Measurements from ENCODE around the gene HOXC12. TPM values are rescaled to one million over a fixed set of nuclear protein-coding genes. Genes with fewer than 3 reads are reported as not detected.

The HOXC12 gene
- total and polyA plus RNA-seq, 4 donors = not detected

DNA sequence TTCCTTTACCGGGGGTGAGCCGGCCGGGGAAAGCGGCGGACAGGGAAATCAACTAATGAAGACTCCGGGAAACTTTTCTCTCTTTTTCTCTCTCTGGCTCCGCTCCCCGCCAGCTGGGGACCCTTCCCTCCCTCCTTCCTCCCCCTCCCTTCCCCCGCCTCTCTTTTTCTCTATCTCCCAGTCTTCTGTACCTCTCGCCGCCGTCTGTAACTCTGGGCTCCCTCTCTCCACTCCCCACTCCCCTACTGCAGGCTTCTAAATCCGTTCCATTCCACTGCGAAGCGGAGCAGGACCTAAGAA, 11.3 kb downstream of the HOXC12 start:
- H3K9me3 ChIP-seq (ENCODE audit: control insufficient read depth in 4 of 4, low read length in 3 of 4) = peaks cover 0 to 3% (median 0%) of the 10 kb centered on the region in 4 donors
- peaks cover 0 to 65% (median 45%) of the 10 kb centered on the region in 4 donors for H3K27me3 ChIP-seq (ENCODE audit: control insufficient read depth in 4 of 4, insufficient read depth in 4 of 4, low read length in 3 of 4)
- 6% methylated on average over 15 of the region's 15 CpGs for WGBS
- no peak overlapping the region for H3K27ac ChIP-seq (ENCODE audit: low read depth in 1 of 2, low read length in 2 of 2)
- peaks cover 0 to 7% (median 4%) of the 10 kb centered on the region in 4 donors for H3K4me1 ChIP-seq (ENCODE audit: control insufficient read depth in 4 of 4, insufficient read depth in 4 of 4, low read length in 3 of 4)
- TF ChIP-seq HNF4G (IDR thresholded peaks at IDR 0.05) (no peak), FOXA2 (IDR thresholded peaks at IDR 0.05) (no peak), JUND (IDR thresholded peaks at IDR 0.05) (no peak), RXRA (IDR thresholded peaks at IDR 0.05) (no peak), FOXA1 (IDR thresholded peaks at IDR 0.05) (no peak), EGR1 (IDR thresholded peaks at IDR 0.05; ENCODE audit: low read depth in 2 of 2) (no peak), YY1 (IDR thresholded peaks at IDR 0.05) (no peak), SP1 (IDR thresholded peaks at IDR 0.05) (no peak), TAF1 (conservative IDR thresholded peaks at IDR 0.05) (no peak), GABPA (IDR thresholded peaks at IDR 0.05 in 1 of 2, conservative IDR thresholded peaks at IDR 0.05 in 1 of 2) (no peak), HNF4A (conservative IDR thresholded peaks at IDR 0.05) (no peak), RAD21 (IDR thresholded peaks at IDR 0.05) (no peak), NR2F2 (IDR thresholded peaks at IDR 0.05) (no peak)
- TF ChIP-seq, protein P1, sequence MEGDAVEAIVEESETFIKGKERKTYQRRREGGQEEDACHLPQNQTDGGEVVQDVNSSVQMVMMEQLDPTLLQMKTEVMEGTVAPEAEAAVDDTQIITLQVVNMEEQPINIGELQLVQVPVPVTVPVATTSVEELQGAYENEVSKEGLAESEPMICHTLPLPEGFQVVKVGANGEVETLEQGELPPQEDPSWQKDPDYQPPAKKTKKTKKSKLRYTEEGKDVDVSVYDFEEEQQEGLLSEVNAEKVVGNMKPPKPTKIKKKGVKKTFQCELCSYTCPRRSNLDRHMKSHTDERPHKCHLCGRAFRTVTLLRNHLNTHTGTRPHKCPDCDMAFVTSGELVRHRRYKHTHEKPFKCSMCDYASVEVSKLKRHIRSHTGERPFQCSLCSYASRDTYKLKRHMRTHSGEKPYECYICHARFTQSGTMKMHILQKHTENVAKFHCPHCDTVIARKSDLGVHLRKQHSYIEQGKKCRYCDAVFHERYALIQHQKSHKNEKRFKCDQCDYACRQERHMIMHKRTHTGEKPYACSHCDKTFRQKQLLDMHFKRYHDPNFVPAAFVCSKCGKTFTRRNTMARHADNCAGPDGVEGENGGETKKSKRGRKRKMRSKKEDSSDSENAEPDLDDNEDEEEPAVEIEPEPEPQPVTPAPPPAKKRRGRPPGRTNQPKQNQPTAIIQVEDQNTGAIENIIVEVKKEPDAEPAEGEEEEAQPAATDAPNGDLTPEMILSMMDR (IDR thresholded peaks at IDR 0.05; ENCODE audit: low read depth, low read length, missing input control) = no peak
- TF ChIP-seq, protein P2, sequence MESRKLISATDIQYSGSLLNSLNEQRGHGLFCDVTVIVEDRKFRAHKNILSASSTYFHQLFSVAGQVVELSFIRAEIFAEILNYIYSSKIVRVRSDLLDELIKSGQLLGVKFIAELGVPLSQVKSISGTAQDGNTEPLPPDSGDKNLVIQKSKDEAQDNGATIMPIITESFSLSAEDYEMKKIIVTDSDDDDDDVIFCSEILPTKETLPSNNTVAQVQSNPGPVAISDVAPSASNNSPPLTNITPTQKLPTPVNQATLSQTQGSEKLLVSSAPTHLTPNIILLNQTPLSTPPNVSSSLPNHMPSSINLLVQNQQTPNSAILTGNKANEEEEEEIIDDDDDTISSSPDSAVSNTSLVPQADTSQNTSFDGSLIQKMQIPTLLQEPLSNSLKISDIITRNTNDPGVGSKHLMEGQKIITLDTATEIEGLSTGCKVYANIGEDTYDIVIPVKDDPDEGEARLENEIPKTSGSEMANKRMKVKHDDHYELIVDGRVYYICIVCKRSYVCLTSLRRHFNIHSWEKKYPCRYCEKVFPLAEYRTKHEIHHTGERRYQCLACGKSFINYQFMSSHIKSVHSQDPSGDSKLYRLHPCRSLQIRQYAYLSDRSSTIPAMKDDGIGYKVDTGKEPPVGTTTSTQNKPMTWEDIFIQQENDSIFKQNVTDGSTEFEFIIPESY (IDR thresholded peaks at IDR 0.05) = no peak
- TF ChIP-seq, protein P3, sequence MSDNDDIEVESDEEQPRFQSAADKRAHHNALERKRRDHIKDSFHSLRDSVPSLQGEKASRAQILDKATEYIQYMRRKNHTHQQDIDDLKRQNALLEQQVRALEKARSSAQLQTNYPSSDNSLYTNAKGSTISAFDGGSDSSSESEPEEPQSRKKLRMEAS (IDR thresholded peaks at IDR 0.05) = no peak
- TF ChIP-seq, protein P4, sequence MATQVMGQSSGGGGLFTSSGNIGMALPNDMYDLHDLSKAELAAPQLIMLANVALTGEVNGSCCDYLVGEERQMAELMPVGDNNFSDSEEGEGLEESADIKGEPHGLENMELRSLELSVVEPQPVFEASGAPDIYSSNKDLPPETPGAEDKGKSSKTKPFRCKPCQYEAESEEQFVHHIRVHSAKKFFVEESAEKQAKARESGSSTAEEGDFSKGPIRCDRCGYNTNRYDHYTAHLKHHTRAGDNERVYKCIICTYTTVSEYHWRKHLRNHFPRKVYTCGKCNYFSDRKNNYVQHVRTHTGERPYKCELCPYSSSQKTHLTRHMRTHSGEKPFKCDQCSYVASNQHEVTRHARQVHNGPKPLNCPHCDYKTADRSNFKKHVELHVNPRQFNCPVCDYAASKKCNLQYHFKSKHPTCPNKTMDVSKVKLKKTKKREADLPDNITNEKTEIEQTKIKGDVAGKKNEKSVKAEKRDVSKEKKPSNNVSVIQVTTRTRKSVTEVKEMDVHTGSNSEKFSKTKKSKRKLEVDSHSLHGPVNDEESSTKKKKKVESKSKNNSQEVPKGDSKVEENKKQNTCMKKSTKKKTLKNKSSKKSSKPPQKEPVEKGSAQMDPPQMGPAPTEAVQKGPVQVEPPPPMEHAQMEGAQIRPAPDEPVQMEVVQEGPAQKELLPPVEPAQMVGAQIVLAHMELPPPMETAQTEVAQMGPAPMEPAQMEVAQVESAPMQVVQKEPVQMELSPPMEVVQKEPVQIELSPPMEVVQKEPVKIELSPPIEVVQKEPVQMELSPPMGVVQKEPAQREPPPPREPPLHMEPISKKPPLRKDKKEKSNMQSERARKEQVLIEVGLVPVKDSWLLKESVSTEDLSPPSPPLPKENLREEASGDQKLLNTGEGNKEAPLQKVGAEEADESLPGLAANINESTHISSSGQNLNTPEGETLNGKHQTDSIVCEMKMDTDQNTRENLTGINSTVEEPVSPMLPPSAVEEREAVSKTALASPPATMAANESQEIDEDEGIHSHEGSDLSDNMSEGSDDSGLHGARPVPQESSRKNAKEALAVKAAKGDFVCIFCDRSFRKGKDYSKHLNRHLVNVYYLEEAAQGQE (IDR thresholded peaks at IDR 0.05) = no peak
- TF ChIP-seq, protein P5, sequence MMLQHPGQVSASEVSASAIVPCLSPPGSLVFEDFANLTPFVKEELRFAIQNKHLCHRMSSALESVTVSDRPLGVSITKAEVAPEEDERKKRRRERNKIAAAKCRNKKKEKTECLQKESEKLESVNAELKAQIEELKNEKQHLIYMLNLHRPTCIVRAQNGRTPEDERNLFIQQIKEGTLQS (IDR thresholded peaks at IDR 0.05) = no peak
- no peak overlapping the region for H3K9ac ChIP-seq (ENCODE audit: low read depth in 1 of 2, low read length in 2 of 2)
- H3K36me3 ChIP-seq (ENCODE audit: control insufficient read depth in 4 of 4, insufficient read depth in 3 of 4, low read depth in 1 of 4, low read length in 3 of 4) = no peaks in the 10 kb centered on the region
- DNase-seq (ENCODE audit: low spot score) = no peak
- H3K4me3 ChIP-seq (ENCODE audit: low read depth in 1 of 3, low read length in 3 of 3) = no peak overlapping the region

All from liver (tissue), 9 donors.